GM19372 (cell line): ENCODE results near the gene CHIA.

Source experiments
- ATAC-seq: cut with Tn5 transposase; IDR thresholded peaks from one replicate; pipeline ENCODE4 v1.9.1; 2021; ENCODE audit warnings: mild to moderate bottlenecking, low read depth, moderate library complexity; ENCODE audit not compliant: unreplicated experiment

CHIA gene

GRCh38 chr1:111290630-111291029, at the start of gene CHIA:
Gene CHIA (plus strand): TSS chr1:111290851. CDS start chr1:111310468, 19,617 bp downstream.
- no peak for ATAC-seq

DNA sequence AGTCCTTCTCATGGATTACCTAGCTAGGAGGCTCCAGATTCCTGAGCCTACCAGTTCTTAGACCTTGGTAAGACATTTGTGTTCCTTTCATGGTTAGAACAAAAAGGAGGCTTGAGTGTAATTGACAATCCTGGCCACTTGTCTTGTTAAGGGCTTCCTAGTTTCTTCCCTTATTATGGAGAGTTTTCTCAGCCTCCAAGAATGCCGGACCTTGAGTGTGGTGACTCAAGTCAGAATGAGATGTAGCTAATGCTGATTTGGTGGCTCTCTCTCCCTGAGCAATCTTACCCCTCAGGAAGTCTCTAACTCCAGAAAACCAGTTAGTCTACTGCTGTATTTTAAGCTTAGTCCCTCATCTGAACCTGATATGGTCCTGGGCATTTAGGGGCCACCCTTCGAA, 48.9 kb upstream of the CHIA start:
- ATAC-seq, result no peak

- ATAC-seq, result no peak
These were observed 47.7 kb upstream of the CHIA start for GRCh38 chr1:111242805-111243523.

GRCh38 chr1:111247125-111247838, 43.4 kb upstream of the CHIA start:
- no peak for ATAC-seq

- no peak for ATAC-seq
These were observed 40.7 kb upstream of the CHIA start for GRCh38 chr1:111249960-111250359.

GRCh38 chr1:111251570-111251969, 39.1 kb upstream of the CHIA start:
- no peak for ATAC-seq

- ATAC-seq, result no peak
These were observed 37.9 kb upstream of the CHIA start for GRCh38 chr1:111252786-111253185.

DNA sequence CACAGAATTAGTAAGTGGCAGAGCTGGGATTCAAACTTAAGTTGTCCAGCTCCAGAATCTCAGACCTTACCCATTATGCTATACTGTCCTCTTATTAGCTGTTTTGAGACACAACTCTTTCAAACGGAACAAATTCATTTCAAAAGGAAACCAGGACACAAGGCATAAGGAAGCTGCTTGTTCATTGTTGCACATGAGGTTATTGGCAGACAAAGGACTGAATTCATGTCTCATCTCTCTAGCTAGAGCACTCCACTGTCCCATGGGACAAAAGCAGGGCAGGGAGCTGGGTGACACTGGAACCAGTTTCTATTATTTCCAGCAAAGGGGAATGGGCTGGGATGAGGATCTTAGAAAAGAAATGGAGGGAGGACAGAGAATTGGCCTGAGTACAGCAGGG, 36.8 kb upstream of the CHIA start:
- no peak for ATAC-seq

DNA sequence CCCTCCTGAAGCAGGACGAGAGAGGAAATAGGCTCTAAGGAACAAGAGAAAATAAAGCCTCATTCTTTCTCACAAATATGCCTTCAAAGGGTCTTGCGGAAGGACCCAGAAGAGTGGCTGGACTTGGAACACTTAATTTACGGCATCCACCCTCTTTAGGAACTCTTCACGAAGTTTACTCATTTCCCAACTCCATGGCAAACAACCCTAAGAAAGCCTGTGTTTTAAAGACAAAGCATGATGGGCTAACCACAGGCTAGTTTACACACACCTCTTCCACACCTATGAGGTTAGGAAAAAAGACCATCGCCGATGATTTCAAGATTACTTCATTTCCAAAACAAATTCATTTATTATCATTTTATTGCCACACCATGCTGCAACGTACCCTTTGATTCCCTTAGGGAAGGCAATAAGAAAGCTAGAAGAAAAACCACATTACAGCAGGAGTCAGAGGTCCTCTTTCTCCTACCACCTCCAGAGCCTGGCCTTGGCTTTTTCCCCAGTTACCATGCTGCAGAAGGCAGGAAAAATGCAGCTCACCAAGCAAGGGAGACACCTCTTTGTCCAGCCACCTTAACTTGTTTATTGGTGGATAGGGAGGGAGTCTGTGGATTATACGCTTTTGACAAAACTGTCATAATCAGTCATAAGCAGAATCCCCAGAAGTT, 33.5 kb upstream of the CHIA start:
- ATAC-seq, result no peak

DNA sequence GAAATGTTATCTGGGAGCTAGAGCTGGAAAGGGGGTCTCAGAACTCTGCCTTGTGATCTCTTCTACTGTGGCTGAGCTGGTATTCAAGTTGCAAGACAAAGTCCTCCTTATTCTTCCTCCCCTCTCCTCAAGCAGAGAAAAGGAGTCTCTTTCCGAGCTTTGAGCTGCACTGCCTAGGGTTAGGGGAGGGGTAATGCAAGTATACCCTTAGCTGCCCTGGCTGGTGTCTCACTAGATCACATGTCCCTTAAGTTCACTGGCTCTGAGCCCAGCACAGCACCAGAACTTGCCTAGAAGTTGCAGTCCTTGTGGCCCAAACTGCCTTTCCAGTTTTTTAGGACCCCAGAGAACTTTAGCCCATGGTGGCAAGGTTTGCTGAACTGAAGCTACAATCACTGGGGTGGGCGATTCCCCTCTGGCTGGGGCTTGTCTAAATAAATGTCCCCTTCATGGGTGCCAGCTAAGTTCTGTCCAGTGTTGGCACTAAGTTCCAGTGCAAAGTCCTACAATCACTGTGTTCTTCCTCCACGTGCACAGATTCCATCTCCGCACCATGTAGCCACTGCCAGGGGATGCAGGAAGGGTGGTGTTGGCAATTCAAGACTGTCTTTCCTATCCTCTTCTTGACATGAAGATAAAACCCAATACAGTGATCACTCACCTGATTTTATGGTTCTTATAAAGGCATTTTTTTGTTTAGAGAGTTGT, 22.7 kb upstream of the CHIA start:
- no peak for ATAC-seq

DNA sequence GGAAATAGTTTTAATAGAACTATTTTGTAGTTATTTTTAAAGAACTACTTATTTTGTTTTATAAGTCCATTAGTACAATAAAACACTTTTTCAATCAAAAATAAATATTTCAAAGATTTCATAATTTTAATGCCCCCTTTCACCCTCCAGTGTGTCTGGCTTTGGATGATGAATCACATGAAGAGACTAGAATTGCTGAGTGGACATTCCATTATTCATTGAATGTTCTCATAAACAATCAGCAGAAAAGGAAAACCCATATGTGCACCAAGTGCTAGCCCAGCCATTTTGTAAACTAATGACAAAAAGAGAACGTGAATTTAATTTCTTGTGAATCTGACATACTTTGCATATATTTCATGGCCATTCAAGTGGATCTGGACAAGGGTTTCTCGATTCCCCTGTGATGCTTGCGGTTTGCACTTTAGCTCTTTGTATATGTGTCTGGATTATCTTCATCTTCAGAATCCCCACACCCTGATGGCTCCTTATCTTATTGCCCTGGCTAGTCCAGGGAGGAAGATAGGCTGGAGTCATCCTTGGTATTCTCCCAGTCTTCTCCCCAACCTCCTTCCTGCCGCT, 20.7 kb upstream of the CHIA start:
- ATAC-seq, result no peak

DNA sequence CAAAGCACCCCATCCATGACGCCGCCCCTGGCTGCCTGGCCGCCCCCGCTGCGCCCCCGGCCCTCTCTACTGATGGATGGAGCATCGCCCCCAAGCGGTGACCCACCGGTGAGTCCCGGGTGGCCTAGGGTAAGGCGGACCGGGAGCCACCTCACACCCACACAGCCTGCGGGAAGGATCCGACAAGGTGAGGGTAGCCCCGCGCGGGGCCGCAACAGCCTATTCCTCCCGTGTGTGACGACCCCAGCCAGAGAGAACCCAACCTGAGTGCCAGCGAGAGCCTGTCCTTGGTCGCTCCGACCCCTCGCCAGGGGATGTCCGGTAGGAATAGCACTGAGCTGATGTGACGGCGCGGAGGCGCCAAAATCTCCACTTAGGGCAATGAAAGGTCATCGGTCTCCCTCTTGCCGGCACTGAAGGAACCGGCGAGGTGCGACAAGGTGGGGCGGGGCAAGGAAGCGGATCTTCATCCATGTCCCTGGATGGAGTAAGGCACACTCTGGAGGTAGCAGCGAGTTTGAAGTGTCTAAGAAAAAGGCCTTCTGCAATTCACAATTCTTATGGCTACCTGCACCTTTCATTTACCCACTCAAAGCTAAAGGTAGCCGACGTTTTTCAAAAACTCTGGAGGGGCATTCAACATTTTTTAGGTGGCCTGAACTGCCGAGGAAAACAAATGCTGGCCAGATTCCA, 19.7 kb upstream of the CHIA start:
- ATAC-seq, result no peak

- no peak for ATAC-seq
These were observed 19.2 kb upstream of the CHIA start for GRCh38 chr1:111271464-111271801.

DNA sequence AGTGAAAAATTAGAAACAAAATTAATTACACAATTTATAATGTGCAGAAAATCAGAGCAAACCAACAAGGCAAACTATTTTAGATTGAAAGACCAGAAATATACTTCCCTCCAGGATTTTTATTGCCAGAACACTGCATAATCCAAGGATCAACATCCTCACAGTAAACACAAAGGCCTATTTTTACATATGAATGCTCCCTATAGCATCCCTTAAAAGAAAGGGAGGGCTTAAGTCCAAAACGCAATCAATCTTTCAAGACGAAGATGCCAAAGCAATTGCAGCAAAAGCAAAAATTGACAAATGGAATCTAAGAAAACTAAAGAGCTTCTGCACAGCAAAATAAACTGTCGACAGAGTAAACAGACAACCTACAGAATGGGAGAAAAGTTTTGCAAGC, 18.6 kb upstream of the CHIA start:
- no peak for ATAC-seq

DNA sequence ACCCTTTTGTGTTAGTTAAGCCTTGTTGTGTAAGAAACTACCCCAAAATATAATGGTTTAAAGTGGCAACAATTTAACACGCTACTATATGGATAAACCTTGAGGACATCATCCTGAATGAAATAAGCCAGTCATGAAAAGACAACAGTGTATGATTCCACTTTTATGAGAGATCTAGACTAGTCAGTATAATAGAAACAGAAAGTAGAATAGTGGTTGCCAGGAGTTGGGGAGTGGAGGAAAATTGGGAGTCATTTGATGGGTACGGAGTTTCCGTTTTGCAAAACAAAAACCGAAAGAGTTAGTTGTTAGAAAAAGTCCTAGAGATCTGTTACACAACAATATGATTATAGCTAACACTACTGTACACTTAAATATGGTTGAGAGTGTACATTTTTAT, 16.0 kb upstream of the CHIA start:
- ATAC-seq, result no peak

- ATAC-seq, result no peak
These were observed 15.6 kb upstream of the CHIA start for GRCh38 chr1:111275079-111275478.

GRCh38 chr1:111275780-111276433, 14.7 kb upstream of the CHIA start:
- ATAC-seq, result no peak

GRCh38 chr1:111279144-111279543, 11.5 kb upstream of the CHIA start:
- no peak for ATAC-seq

GRCh38 chr1:111280267-111280666, 10.4 kb upstream of the CHIA start:
- no peak for ATAC-seq

- ATAC-seq, result no peak
These were observed 9.2 kb upstream of the CHIA start for GRCh38 chr1:111281411-111281810.
